Neural cell (in vitro differentiated cells): ENCODE data around the gene NINL. TPM values are rescaled to one million over a fixed set of nuclear protein-coding genes. Genes with fewer than 3 reads are reported as not detected.

Source experiments
- H2AFZ ChIP-seq: fragments of 200-600, 300-800 bp; sonication (generic), shearing (Covaris generic); 2 replicates; pipeline ENCODE4 v1.6.0; 2014; ENCODE audit warnings: low read depth, mild to moderate bottlenecking, antibody characterized with exemption, low read length, moderate library complexity
- H3F3A ChIP-seq: fragments of 200-600 bp; shearing (Covaris generic); 2 replicates; pipeline ENCODE4 v1.6.1; 2016; ENCODE audit warnings: mild to moderate bottlenecking, moderate library complexity, mixed read lengths, antibody characterized with exemption, low read length; ENCODE audit not compliant: insufficient read depth, poor library complexity, severe bottlenecking
- H3K27ac ChIP-seq: fragments of 200-600, 300-800 bp; sonication (generic), shearing (Covaris generic); 2 replicates; pipeline ENCODE4 v1.5.1; 2014; ENCODE audit warnings: mild to moderate bottlenecking, low read length, moderate library complexity
- H3K27me3 ChIP-seq: fragments of 300-800, 200-600 bp; sonication (generic), shearing (Covaris generic); 2 replicates; pipeline ENCODE4 v1.6.0; 2014; ENCODE audit warnings: mild to moderate bottlenecking, low read depth, low read length, moderate library complexity; ENCODE audit not compliant: insufficient read depth
- H3K36me3 ChIP-seq: fragments of 300-800, 200-600 bp; sonication (generic), shearing (Covaris generic); 2 replicates; pipeline ENCODE4 v1.5.1; 2014; ENCODE audit warnings: mild to moderate bottlenecking, antibody characterized with exemption, low read length, moderate library complexity; ENCODE audit not compliant: insufficient read depth
- H3K4me2 ChIP-seq: fragments of 300-800, 200-600 bp; sonication (generic), shearing (Covaris generic); 2 replicates; pipeline ENCODE4 v1.6.0; 2014; ENCODE audit warnings: mild to moderate bottlenecking, low read length
- H3K4me3 ChIP-seq: fragments of 300-800, 200-600 bp; sonication (generic), shearing (Covaris generic); 2 replicates; pipeline ENCODE4 v1.5.1; 2014; ENCODE audit warnings: mild to moderate bottlenecking, low read length, moderate library complexity
- H3K79me2 ChIP-seq: fragments of 200-600 bp; shearing (Covaris generic); replicated peaks from 2 replicates; pipeline ENCODE4 v1.6.0; 2014; ENCODE audit warnings: mild to moderate bottlenecking, low read length, moderate library complexity; ENCODE audit not compliant: insufficient read depth
- H3K9ac ChIP-seq: fragments of 300-800, 200-600 bp; sonication (generic), shearing (Covaris generic); 2 replicates; pipeline ENCODE4 v1.6.1; 2016; ENCODE audit warnings: mild to moderate bottlenecking, low read length, mixed read lengths
- H3K9me2 ChIP-seq: fragments of 200-600 bp; shearing (Covaris generic); 2 replicates; pipeline ENCODE4 v1.6.1; 2016; ENCODE audit warnings: mild to moderate bottlenecking, low read length, mixed read lengths; ENCODE audit not compliant: insufficient read depth
- H3K9me3 ChIP-seq: fragments of 200-600, 300-800 bp; sonication (generic), shearing (Covaris generic); 2 replicates; pipeline ENCODE4 v1.6.1; 2016; ENCODE audit warnings: mild to moderate bottlenecking, mixed run types, low read length, moderate library complexity, mixed read lengths
- H4K20me1 ChIP-seq: fragments of 200-600 bp; shearing (Covaris generic); 2 replicates; pipeline ENCODE4 v1.6.1; 2016; ENCODE audit warnings: mild to moderate bottlenecking, mixed run types; ENCODE audit not compliant: insufficient read depth
- EP300 ChIP-seq: fragments of 450-650 bp; conservative IDR thresholded peaks from 2 replicates; pipeline ENCODE4 v1.6.1; 2014; ENCODE audit warnings: antibody characterized with exemption, mild to moderate bottlenecking, moderate library complexity; ENCODE audit not compliant: poor library complexity, severe bottlenecking
- EZH2 ChIP-seq: fragments of 200-600, 300-800 bp; shearing (Covaris generic), sonication (generic); IDR thresholded peaks from 2 replicates; pipeline ENCODE4 v1.6.1; 2014; ENCODE audit warnings: antibody characterized with exemption, low read length, borderline replicate concordance, mild to moderate bottlenecking; ENCODE audit not compliant: insufficient read depth, poor library complexity, severe bottlenecking
- MXI1 ChIP-seq: fragments of 450-650 bp; conservative IDR thresholded peaks from 2 replicates; pipeline ENCODE4 v1.6.1; 2014; ENCODE audit warnings: antibody characterized with exemption, mild to moderate bottlenecking; ENCODE audit not compliant: poor library complexity, severe bottlenecking
- POLR2AphosphoS5 ChIP-seq: IDR thresholded peaks from 2 replicates; pipeline ENCODE4 v1.6.1; 2012
- RAD21 ChIP-seq: fragments of 450-650 bp; conservative IDR thresholded peaks from 2 replicates; pipeline ENCODE4 v1.6.1; 2014; ENCODE audit warnings: antibody characterized with exemption, mild to moderate bottlenecking, moderate library complexity
- SMC3 ChIP-seq: fragments of 450-650 bp; conservative IDR thresholded peaks from 2 replicates; pipeline ENCODE4 v1.6.1; 2014; ENCODE audit warnings: antibody characterized with exemption, mild to moderate bottlenecking, moderate library complexity; ENCODE audit not compliant: poor library complexity
- TAF1 ChIP-seq: IDR thresholded peaks from 2 replicates; pipeline ENCODE4 v1.6.1; 2012; ENCODE audit warnings: low read depth
- polyA plus RNA-seq: library from polyadenylated mRNA; depleted of rRNA; stranded (reverse); fragments of >200 nt; gene quantifications from 2 replicates; pipeline ENCODE4 v1.2.3, GENCODE V29; 2014
- TF ChIP-seq, protein P1 (sequence below): IDR thresholded peaks from 2 replicates; pipeline ENCODE4 v1.6.1; 2012; ENCODE audit warnings: borderline replicate concordance
- TF ChIP-seq, protein P2 (sequence below): fragments of 450-650 bp; IDR thresholded peaks from 2 replicates; pipeline ENCODE4 v1.5.1; 2014; ENCODE audit warnings: antibody characterized with exemption, mild to moderate bottlenecking, moderate library complexity; ENCODE audit not compliant: poor library complexity, severe bottlenecking

NINL gene
- polyA plus RNA-seq, 1 donor from 2014 or later: 49.6 TPM

DNA sequence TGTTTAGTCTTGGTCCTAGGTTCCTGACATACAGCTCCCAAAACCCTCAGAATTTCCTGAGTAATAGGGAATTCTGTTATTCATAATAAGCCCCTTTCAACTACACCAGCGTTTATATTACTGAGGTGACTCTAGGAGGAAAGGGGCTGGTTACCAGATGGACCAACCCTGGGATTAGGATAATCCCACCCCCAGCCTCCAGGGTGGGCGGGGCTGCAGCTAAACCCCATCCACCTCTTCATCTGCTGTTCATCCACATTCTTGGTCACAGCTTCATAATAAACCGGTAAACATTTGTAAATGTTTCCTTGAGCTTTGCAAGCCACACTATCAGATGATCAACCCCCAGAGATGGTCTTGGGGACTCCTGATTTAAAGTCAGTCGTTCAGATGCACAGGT, 38.3 kb downstream of the NINL start:
- H3K36me3 ChIP-seq: no peaks in the 10 kb centered on the region
- peaks cover 10% of the 10 kb centered on the region for H3K79me2 ChIP-seq
- no peak overlapping the region for H3K27ac ChIP-seq
- H3K9me2 ChIP-seq: no peaks in the 10 kb centered on the region
- H3K4me3 ChIP-seq: no peak overlapping the region
- no peaks in the 10 kb centered on the region for H3K27me3 ChIP-seq
- TF ChIP-seq SMC3 (no peak), EP300 (no peak), TAF1 (no peak), EZH2 (no peak), MXI1 (no peak), POLR2AphosphoS5 (no peak), RAD21 (no peak)
- TF ChIP-seq, protein P1, sequence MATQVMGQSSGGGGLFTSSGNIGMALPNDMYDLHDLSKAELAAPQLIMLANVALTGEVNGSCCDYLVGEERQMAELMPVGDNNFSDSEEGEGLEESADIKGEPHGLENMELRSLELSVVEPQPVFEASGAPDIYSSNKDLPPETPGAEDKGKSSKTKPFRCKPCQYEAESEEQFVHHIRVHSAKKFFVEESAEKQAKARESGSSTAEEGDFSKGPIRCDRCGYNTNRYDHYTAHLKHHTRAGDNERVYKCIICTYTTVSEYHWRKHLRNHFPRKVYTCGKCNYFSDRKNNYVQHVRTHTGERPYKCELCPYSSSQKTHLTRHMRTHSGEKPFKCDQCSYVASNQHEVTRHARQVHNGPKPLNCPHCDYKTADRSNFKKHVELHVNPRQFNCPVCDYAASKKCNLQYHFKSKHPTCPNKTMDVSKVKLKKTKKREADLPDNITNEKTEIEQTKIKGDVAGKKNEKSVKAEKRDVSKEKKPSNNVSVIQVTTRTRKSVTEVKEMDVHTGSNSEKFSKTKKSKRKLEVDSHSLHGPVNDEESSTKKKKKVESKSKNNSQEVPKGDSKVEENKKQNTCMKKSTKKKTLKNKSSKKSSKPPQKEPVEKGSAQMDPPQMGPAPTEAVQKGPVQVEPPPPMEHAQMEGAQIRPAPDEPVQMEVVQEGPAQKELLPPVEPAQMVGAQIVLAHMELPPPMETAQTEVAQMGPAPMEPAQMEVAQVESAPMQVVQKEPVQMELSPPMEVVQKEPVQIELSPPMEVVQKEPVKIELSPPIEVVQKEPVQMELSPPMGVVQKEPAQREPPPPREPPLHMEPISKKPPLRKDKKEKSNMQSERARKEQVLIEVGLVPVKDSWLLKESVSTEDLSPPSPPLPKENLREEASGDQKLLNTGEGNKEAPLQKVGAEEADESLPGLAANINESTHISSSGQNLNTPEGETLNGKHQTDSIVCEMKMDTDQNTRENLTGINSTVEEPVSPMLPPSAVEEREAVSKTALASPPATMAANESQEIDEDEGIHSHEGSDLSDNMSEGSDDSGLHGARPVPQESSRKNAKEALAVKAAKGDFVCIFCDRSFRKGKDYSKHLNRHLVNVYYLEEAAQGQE: no peak
- TF ChIP-seq, protein P2, sequence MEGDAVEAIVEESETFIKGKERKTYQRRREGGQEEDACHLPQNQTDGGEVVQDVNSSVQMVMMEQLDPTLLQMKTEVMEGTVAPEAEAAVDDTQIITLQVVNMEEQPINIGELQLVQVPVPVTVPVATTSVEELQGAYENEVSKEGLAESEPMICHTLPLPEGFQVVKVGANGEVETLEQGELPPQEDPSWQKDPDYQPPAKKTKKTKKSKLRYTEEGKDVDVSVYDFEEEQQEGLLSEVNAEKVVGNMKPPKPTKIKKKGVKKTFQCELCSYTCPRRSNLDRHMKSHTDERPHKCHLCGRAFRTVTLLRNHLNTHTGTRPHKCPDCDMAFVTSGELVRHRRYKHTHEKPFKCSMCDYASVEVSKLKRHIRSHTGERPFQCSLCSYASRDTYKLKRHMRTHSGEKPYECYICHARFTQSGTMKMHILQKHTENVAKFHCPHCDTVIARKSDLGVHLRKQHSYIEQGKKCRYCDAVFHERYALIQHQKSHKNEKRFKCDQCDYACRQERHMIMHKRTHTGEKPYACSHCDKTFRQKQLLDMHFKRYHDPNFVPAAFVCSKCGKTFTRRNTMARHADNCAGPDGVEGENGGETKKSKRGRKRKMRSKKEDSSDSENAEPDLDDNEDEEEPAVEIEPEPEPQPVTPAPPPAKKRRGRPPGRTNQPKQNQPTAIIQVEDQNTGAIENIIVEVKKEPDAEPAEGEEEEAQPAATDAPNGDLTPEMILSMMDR: no peak
- no peaks in the 10 kb centered on the region for H4K20me1 ChIP-seq
- no peak overlapping the region for H3K9ac ChIP-seq
- H3K4me2 ChIP-seq: no peak overlapping the region
- no peaks in the 10 kb centered on the region for H3F3A ChIP-seq
- H2AFZ ChIP-seq: no peak overlapping the region
- no peaks in the 10 kb centered on the region for H3K9me3 ChIP-seq

DNA sequence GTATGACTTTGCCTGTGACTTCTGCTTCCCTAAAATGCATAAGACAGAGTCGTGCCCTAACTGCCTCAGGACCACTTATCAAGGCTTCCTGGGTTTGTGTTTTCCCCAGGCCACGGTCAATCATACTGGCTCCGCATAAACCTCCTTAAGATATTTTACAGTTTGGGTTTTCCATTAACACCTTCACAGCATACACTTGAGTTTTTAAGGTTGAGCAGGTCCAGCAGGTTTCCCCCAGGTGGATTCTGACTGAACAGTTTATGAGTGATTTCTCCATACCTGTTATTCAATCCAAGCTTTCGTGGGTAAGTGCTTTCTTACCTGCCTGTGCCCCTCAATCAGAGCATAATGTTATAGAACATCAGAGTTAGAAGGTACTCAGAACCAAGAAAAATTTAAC, 39.3 kb downstream of the NINL start:
- H4K20me1 ChIP-seq: no peaks in the 10 kb centered on the region
- no peaks in the 10 kb centered on the region for H3K36me3 ChIP-seq
- no peaks in the 10 kb centered on the region for H3K27me3 ChIP-seq
- H3K4me2 ChIP-seq: no peak overlapping the region
- H3K27ac ChIP-seq: no peak overlapping the region
- H3K9me2 ChIP-seq: no peaks in the 10 kb centered on the region
- TF ChIP-seq SMC3 (no peak), POLR2AphosphoS5 (no peak), RAD21 (no peak), MXI1 (no peak), EP300 (no peak), EZH2 (no peak), TAF1 (no peak)
- TF ChIP-seq, protein P2: no peak
- TF ChIP-seq, protein P1: no peak
- no peak overlapping the region for H3K4me3 ChIP-seq
- no peak overlapping the region for H2AFZ ChIP-seq
- no peaks in the 10 kb centered on the region for H3F3A ChIP-seq
- H3K9me3 ChIP-seq: no peaks in the 10 kb centered on the region
- H3K9ac ChIP-seq: no peak overlapping the region
- peaks cover 10% of the 10 kb centered on the region for H3K79me2 ChIP-seq
